Activated CD8-positive, alpha-beta T cell treated with anti-CD3 and anti-CD28 coated beads for 36 hours (primary cell): ENCODE data around the gene LCE2B. TPM values are rescaled to one million over a fixed set of nuclear protein-coding genes. Genes with fewer than 3 reads are reported as not detected.
"Not testable (repeated sequence)": the region's sequence is repeated elsewhere in the genome, so short reads cannot be mapped to it uniquely, and the experiment has no call there.

Source experiments
- ATAC-seq: fragments of 200-7000 bp; cut with Tn5 transposase; one replicate; pipeline ENCODE4 v1.10.0; 2021; ENCODE audit warnings: mild to moderate bottlenecking, moderate library complexity
- CTCF ChIA-PET: fragments of 350-600 bp; sonication (Branson Sonifier 250); formaldehyde crosslinking; loops from one replicate; lab custom pipeline; 2021; ENCODE audit warnings: antibody characterized with exemption; lab: Charles Lee
- POLR2A ChIA-PET: fragments of 350-600 bp; sonication (Branson Sonifier 250); formaldehyde crosslinking; loops from one replicate; lab custom pipeline; 2021; ENCODE audit warnings: antibody characterized with exemption; lab: Charles Lee
- DNase-seq: peaks from one replicate; pipeline ENCODE4 v3.0.0-alpha.2; 2020
- H3K27ac Mint-ChIP-seq: one replicate; pipeline ENCODE4 v1.8.0; 2021; ENCODE audit warnings: mild to moderate bottlenecking, mixed read lengths
- H3K27me3 Mint-ChIP-seq: one replicate; pipeline ENCODE4 v1.8.0; 2021; ENCODE audit warnings: mixed read lengths
- H3K36me3 Mint-ChIP-seq: one replicate; pipeline ENCODE4 v1.8.0; 2021; ENCODE audit warnings: low read depth, mixed read lengths
- H3K4me1 Mint-ChIP-seq: one replicate; pipeline ENCODE4 v1.8.0; 2021; ENCODE audit warnings: low read depth, mixed read lengths
- H3K4me3 Mint-ChIP-seq: one replicate; pipeline ENCODE4 v1.8.0; 2021; ENCODE audit warnings: mild to moderate bottlenecking, moderate library complexity, mixed read lengths
- H3K9me3 Mint-ChIP-seq: one replicate; pipeline ENCODE4 v1.8.0; 2021; ENCODE audit warnings: mixed read lengths
- CTCF ChIP-seq: fragments of 200-600 bp; IDR thresholded peaks from one replicate; pipeline ENCODE4 v1.8.0; 2022; ENCODE audit warnings: antibody characterized with exemption, mild to moderate bottlenecking
- intact Hi-C: fragments of 100-400 bp; cut with micrococcal nuclease; formaldehyde crosslinking; loops from one replicate; pipeline ENCODE4 v1.10.0; 2022
- total RNA-seq, 2 experiments: library from RNA; stranded (reverse); gene quantifications; one replicate each; pipeline ENCODE4 v1.2.3, GENCODE V29; 2021

LCE2B gene
- total RNA-seq, 2 experiments from 2014 or later, result not detected

DNA sequence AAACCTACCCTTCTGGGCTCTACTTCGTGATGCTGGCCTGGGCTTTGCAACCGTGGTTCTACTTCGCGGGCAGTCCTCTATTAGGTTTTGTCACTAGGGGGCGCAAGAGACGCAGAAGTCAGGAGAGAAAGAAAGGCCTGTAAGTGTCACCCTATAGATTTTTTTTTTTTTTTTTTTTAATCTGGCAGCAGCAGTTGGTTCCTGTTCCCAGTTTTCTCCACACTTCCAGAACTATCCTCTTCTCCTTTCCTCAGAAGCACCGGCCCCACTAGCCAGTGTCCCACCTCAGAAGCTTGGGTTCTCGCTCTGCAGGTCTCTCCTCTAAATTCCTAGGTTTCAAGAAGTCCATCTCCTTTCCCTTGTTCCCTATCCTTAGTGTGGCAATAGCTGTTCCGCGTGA lies 31.8 kb upstream of the LCE2B start:
- POLR2A ChIA-PET, result no interaction called here
- Mint-ChIP-seq H3K4me3 (no peak overlapping the region), H3K27me3 (peaks cover 4% of the 10 kb centered on the region), H3K4me1 (no peaks in the 10 kb centered on the region), H3K36me3 (no peaks in the 10 kb centered on the region), H3K27ac (no peak overlapping the region), H3K9me3 (no peaks in the 10 kb centered on the region)
- intact Hi-C loops, result no loop called here
- ATAC-seq (peak; percentile 45), DNase-seq (peak; percentile 70)
- TF ChIP-seq CTCF, result peak; percentile 77
- CTCF ChIA-PET, result interaction anchor here (0.7 to 3.8 kb wide), 13 partner anchors 8 to 579 kb away, joined by 3 to 41 read pairs (median 4); partner anchors contain the start of genes LCE2C and SMCP

DNA sequence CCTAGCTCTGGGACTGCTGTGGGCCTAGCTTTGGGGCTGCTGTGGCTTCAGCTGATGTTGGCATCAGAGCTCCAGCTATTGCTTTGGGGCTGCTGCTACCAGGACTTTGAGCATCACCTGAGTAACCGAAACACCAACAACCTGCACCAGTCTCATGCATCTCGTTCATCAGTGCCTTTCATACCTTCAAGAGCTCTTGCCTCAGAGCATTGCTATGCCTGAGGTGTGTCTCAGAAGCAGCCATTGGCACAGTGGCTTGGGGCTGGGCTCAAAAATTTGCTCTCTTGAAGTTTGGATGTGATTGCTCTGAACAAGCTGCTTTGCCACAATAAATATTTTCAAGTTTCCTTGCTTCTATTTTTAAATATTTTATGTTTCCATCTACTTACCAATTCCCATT lies 29.5 kb upstream of the LCE2B start:
- H3K9me3 Mint-ChIP-seq, result no peaks in the 10 kb centered on the region
- TF ChIP-seq CTCF, result no peak
- ChIA-PET POLR2A (no interaction called here), CTCF (interaction anchor here (1.7 to 3.8 kb wide), 2 partner anchors 15 to 572 kb away, joined by 4 to 41 read pairs; no protein-coding TSS in a partner anchor)
- no peak for ATAC-seq
- no peak overlapping the region for H3K27ac Mint-ChIP-seq
- H3K4me1 Mint-ChIP-seq, result no peaks in the 10 kb centered on the region
- DNase-seq, result no peak
- intact Hi-C loops, result no loop called here
- no peak overlapping the region for H3K4me3 Mint-ChIP-seq
- no peaks in the 10 kb centered on the region for H3K36me3 Mint-ChIP-seq
- peaks cover 3% of the 10 kb centered on the region for H3K27me3 Mint-ChIP-seq

GRCh38 chr1:152657677-152658076 lies 28.2 kb upstream of the LCE2B start:
- ATAC-seq (no peak), DNase-seq (no peak)
- TF ChIP-seq CTCF, result no peak
- intact Hi-C loops, result no loop called here
- Mint-ChIP-seq H3K4me3 (no peak overlapping the region), H3K36me3 (no peaks in the 10 kb centered on the region), H3K4me1 (no peaks in the 10 kb centered on the region), H3K27me3 (peaks cover 3% of the 10 kb centered on the region), H3K27ac (no peak overlapping the region), H3K9me3 (no peaks in the 10 kb centered on the region)
- CTCF ChIA-PET, result interaction anchor here (1.1 to 1.7 kb wide), 2 partner anchors 34 to 571 kb away, joined by 3 to 4 read pairs; no protein-coding TSS in a partner anchor
- POLR2A ChIA-PET, result no interaction called here

DNA sequence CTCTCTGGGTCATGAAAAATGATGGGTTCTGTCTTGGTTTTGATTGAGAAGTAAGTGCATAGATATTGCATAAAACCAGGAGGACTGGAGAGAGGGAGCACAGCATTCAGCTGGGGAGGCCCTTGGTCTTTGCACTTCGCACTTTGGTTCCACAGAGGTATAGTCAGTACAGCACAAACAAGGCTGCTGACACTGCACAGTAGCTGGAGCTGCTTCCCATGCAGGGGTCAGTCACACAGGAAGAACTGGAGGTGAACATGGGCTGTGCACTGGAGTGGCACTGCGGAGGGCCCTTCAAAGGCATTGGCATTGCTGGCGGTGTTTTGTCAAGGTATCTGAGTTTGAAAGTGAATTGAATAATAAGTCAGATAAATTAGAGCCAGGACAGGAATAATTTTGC lies 27.3 kb upstream of the LCE2B start:
- ATAC-seq (no peak), DNase-seq (no peak)
- peaks cover 3% of the 10 kb centered on the region for H3K27me3 Mint-ChIP-seq
- H3K4me3 Mint-ChIP-seq, result no peak overlapping the region
- TF ChIP-seq CTCF, result no peak
- intact Hi-C loops, result no loop called here
- H3K9me3 Mint-ChIP-seq, result no peaks in the 10 kb centered on the region
- H3K4me1 Mint-ChIP-seq, result no peaks in the 10 kb centered on the region
- ChIA-PET POLR2A (no interaction called here), CTCF (no interaction called here)
- no peak overlapping the region for H3K27ac Mint-ChIP-seq
- H3K36me3 Mint-ChIP-seq, result no peaks in the 10 kb centered on the region

DNA sequence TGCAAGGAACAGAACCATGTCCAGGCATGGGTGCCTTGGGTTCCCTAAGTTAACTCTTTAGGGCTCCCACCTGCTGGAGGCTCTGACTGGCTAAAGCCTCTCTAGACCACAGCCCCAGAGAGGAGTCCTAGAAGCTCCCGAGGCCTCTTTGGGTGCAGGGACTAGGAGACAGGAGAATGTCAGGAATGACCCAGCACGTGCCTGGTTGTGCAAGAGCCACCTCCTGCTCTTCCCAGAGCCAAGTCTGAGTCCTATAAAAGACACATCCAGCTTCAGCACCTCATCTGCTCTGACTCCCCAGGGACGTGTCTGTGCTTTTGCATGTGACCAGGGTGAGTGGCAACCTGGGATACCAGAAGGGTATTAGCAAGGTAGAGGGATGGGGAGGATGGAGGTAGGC lies 22.8 kb upstream of the LCE2B start, which contains the start of gene LCE2D:
LCE2D (plus strand) TSS at position 283 of the 400 bp plus-strand sequence. CDS start 726 bp downstream, outside the sequence.
- no peak within 1 kb of the TSS for H3K4me3 Mint-ChIP-seq
- DNase-seq (no peak), ATAC-seq (no peak)
- H3K27ac Mint-ChIP-seq, result no peak within 1 kb of the TSS
- ChIA-PET POLR2A (no interaction called here), CTCF (no interaction called here)
- peaks cover 3% of the 10 kb centered on the region for H3K27me3 Mint-ChIP-seq
- intact Hi-C loops, result no loop called here
- no peaks in the 10 kb centered on the region for H3K9me3 Mint-ChIP-seq
- H3K4me1 Mint-ChIP-seq, result no peaks in the 10 kb centered on the region
- no peak for TF ChIP-seq CTCF
- H3K36me3 Mint-ChIP-seq, result no peaks in the 10 kb centered on the region

DNA sequence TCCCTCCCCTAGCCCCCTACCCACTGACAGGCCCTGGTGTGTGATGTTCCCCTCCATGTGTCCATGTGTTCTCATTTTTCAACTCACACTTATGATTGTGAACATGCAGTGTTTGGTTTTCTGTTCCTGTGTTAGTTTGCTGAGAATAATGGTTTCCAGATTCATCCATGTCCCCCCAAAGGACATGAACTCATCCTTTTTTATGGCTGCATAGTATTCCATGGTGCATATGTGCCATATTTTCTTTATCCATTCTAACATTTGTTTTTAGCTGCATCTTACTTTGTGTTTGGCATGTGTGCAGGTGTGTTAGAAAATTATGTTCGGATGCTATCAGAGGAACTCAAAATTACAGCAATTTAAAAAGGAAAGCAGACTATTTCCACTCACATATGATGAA lies 19.8 kb upstream of the LCE2B start:
- H3K27ac Mint-ChIP-seq, ATAC-seq, H3K4me1 Mint-ChIP-seq, H3K4me3 Mint-ChIP-seq, H3K9me3 Mint-ChIP-seq, POLR2A ChIA-PET, DNase-seq, CTCF ChIA-PET, H3K27me3 Mint-ChIP-seq, intact Hi-C loops, H3K36me3 Mint-ChIP-seq: not testable (repeated sequence)
